Endodermal cell (in vitro differentiated cells): ENCODE measurements around the gene AOPEP. TPM values are rescaled to one million over a fixed set of nuclear protein-coding genes. Genes with fewer than 3 reads are reported as not detected.

ENCODE experiments used
- DNase-seq: peaks from one replicate; pipeline ENCODE4 v3.0.0-alpha.2; 2017
- H3K27ac ChIP-seq: 2 replicates; pipeline ENCODE4 v1.5.1; 2013; ENCODE audit warnings: mild to moderate bottlenecking, low read depth, low read length, moderate library complexity
- H3K27me3 ChIP-seq: 2 replicates; pipeline ENCODE4 v1.6.1; 2013; ENCODE audit warnings: mild to moderate bottlenecking, low read length, moderate library complexity; ENCODE audit not compliant: insufficient read depth, control insufficient read depth, poor library complexity, severe bottlenecking
- H3K36me3 ChIP-seq: 2 replicates; pipeline ENCODE4 v1.7.0; 2013; ENCODE audit warnings: mild to moderate bottlenecking, low read length, moderate library complexity; ENCODE audit not compliant: control insufficient read depth, insufficient read depth
- H3K4me1 ChIP-seq: one replicate; pipeline ENCODE4 v1.7.0; 2013; ENCODE audit warnings: low read length; ENCODE audit not compliant: control insufficient read depth, insufficient read depth
- H3K4me3 ChIP-seq: 2 replicates; pipeline ENCODE4 v1.5.1; 2013; ENCODE audit warnings: mild to moderate bottlenecking, low read length, moderate library complexity
- H3K9ac ChIP-seq: 2 replicates; pipeline ENCODE4 v1.6.1; 2013; ENCODE audit warnings: mild to moderate bottlenecking, low read length, moderate library complexity; ENCODE audit not compliant: poor library complexity, severe bottlenecking; ENCODE audit errors: extremely low read depth
- H3K9me3 ChIP-seq: 2 replicates; pipeline ENCODE4 v1.6.1; 2013; ENCODE audit warnings: mild to moderate bottlenecking, low read length, moderate library complexity; ENCODE audit not compliant: control insufficient read depth
- H3K27ac Mint-ChIP-seq: 2 replicates; pipeline ENCODE4 v1.8.0; 2020; ENCODE audit warnings: mixed read lengths
- H3K27me3 Mint-ChIP-seq: 2 replicates; pipeline ENCODE4 v1.8.0; 2021; ENCODE audit warnings: mild to moderate bottlenecking, mixed read lengths; ENCODE audit not compliant: insufficient read depth
- H3K36me3 Mint-ChIP-seq: 2 replicates; pipeline ENCODE4 v1.8.0; 2020; ENCODE audit warnings: low read depth, mixed read lengths
- H3K4me1 Mint-ChIP-seq: 2 replicates; pipeline ENCODE4 v1.8.0; 2020; ENCODE audit warnings: mixed read lengths
- H3K4me3 Mint-ChIP-seq: 2 replicates; pipeline ENCODE4 v1.8.0; 2020; ENCODE audit warnings: mild to moderate bottlenecking, moderate library complexity, mixed read lengths
- H3K9me3 Mint-ChIP-seq: 2 replicates; pipeline ENCODE4 v1.8.0; 2020; ENCODE audit warnings: mild to moderate bottlenecking, mixed read lengths
- WGBS, 2 experiments: methylation state at CpG; one replicate each; pipeline versions ENCODE4 v1.1.5 to v1.1.7; 2013; ENCODE audit warnings: missing lambda C conversion rate in 2 of 2, mixed read lengths in 1 of 2; ENCODE audit not compliant: insufficient coverage in 1 of 2, insufficient read length in 1 of 2; 5-methylcytosine and 5-hydroxymethylcytosine counted together
- total RNA-seq, 2 donors: library from RNA; stranded (reverse); fragmentation: NEBNext Ultra II Directional in 1 of 2; extraction: Animal tissue kit (Norgen Biotek cat#: 25700) in 1 of 2; gene quantifications; 2 replicates in 1 of 2; 3 replicates in 1 of 2; pipeline ENCODE4 v1.2.1, GENCODE V29; 2021
- TF ChIP-seq, protein P1 (sequence below): fragments of 200-600 bp; sonication (generic); conservative IDR thresholded peaks from 2 replicates; pipeline ENCODE4 v1.5.0; 2021; ENCODE audit warnings: antibody characterized with exemption, mild to moderate bottlenecking

AOPEP gene
- total RNA-seq, 2 donors from 2014 or later, result 23.4 to 33.7 TPM

DNA sequence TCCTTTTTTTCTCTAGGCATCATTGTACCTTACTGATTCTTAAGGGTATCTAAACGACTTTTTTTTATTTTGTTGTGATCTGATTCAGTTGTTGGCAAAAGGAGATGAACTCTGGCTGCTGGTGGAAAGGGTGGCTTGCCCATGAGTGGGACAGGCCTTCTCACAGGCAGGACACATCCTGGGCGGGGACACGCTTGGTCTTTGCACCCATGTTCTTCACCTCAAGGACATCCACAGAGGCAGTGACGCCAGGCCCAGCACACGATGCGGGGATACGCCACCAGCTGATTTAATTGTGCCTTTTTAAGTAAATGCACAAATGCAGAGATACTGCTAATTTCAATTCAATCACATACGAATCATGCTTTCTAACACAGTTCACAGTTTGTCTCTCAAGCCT lies 383.0 kb downstream of the AOPEP start:
- Mint-ChIP-seq H3K36me3 (peaks cover 23% of the 10 kb centered on the region), H3K27me3 (no peaks in the 10 kb centered on the region), H3K4me3 (no peak overlapping the region), H3K27ac (no peak overlapping the region), H3K4me1 (no peaks in the 10 kb centered on the region), H3K9me3 (no peaks in the 10 kb centered on the region)
- Histone ChIP-seq H3K4me1 (no peaks in the 10 kb centered on the region), H3K27ac (no peak overlapping the region), H3K4me3 (no peak overlapping the region), H3K36me3 (peaks cover 25% of the 10 kb centered on the region), H3K27me3 (no peaks in the 10 kb centered on the region), H3K9me3 (no peaks in the 10 kb centered on the region), H3K9ac (no peak overlapping the region)
- TF ChIP-seq, protein P1, sequence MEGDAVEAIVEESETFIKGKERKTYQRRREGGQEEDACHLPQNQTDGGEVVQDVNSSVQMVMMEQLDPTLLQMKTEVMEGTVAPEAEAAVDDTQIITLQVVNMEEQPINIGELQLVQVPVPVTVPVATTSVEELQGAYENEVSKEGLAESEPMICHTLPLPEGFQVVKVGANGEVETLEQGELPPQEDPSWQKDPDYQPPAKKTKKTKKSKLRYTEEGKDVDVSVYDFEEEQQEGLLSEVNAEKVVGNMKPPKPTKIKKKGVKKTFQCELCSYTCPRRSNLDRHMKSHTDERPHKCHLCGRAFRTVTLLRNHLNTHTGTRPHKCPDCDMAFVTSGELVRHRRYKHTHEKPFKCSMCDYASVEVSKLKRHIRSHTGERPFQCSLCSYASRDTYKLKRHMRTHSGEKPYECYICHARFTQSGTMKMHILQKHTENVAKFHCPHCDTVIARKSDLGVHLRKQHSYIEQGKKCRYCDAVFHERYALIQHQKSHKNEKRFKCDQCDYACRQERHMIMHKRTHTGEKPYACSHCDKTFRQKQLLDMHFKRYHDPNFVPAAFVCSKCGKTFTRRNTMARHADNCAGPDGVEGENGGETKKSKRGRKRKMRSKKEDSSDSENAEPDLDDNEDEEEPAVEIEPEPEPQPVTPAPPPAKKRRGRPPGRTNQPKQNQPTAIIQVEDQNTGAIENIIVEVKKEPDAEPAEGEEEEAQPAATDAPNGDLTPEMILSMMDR, result no peak
- DNase-seq, result no peak
- 93 to 98% methylated on average over 7 to 8 of the region's 8 CpGs for WGBS, 2 experiments

DNA sequence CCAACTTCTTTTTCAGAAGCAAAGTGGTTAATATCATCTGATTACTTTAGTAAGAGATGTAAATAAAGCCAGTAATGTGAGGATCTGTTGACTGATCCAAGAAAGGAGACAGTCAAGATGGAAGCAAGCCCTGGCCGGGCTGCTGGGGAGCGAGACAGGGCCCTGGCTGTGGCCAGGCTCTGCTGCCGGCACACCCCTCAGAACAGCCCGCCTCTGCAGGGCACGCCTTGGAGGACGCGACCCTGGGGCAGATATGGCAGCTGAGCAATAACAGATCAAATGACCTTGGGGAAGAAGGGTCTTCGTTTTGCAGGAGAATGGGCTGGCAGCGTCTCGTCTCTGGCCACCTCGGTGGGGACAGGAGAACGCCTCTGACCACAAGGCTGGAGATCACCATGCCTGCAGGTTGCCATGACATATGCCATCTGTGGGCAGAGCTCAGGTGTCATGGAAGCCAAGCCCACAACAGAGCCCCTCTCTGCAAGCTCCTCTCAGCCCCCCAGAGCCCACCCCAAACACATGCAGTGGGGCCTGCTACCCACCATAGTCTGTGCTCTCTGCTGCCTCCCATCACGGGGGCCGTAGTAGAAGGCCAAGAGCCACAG lies 384.5 kb downstream of the AOPEP start:
- Mint-ChIP-seq H3K36me3 (peaks cover 20% of the 10 kb centered on the region), H3K27ac (no peak overlapping the region), H3K9me3 (no peaks in the 10 kb centered on the region), H3K4me3 (no peak overlapping the region), H3K4me1 (peaks cover 2% of the 10 kb centered on the region), H3K27me3 (no peaks in the 10 kb centered on the region)
- WGBS, 2 experiments, result 95 to 98% methylated on average over 9 to 14 of the region's 14 CpGs
- Histone ChIP-seq H3K27ac (no peak overlapping the region), H3K4me3 (no peak overlapping the region), H3K9me3 (no peaks in the 10 kb centered on the region), H3K36me3 (peaks cover 25% of the 10 kb centered on the region), H3K4me1 (no peaks in the 10 kb centered on the region), H3K9ac (no peak overlapping the region), H3K27me3 (no peaks in the 10 kb centered on the region)
- TF ChIP-seq, protein P1, result no peak
- DNase-seq, result no peak

DNA sequence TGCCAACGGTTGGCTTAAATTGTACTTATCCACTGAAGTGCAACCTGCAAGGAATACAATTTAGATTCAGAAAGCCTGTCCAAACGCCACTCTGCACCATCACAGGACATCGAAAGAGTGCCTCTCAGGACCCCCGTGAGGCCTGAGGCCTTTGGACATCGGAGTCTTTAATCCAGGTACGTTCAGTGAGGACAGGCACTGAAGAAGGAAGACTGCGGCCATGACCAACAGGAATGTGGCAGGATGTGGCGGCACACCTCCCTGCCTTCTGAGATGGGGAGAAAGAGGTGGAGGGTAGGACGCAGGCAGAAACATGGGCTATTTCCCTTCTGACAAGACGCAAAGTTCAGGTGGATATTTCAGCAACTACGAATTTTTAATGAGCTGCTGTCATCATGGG lies 385.2 kb downstream of the AOPEP start:
- Mint-ChIP-seq H3K4me3 (no peak overlapping the region), H3K27me3 (no peaks in the 10 kb centered on the region), H3K36me3 (peaks cover 18% of the 10 kb centered on the region), H3K4me1 (peaks cover 9% of the 10 kb centered on the region), H3K9me3 (no peaks in the 10 kb centered on the region), H3K27ac (no peak overlapping the region)
- TF ChIP-seq, protein P1, result no peak
- H3K9ac ChIP-seq, result no peak overlapping the region
- peaks cover 22% of the 10 kb centered on the region for H3K36me3 ChIP-seq
- WGBS, 2 experiments, result 93 to 96% methylated on average over 11 of the region's 11 CpGs
- H3K27me3 ChIP-seq, result no peaks in the 10 kb centered on the region
- no peaks in the 10 kb centered on the region for H3K9me3 ChIP-seq
- no peak overlapping the region for H3K27ac ChIP-seq
- H3K4me3 ChIP-seq, result no peak overlapping the region
- DNase-seq, result no peak
- no peaks in the 10 kb centered on the region for H3K4me1 ChIP-seq
